ENCODE measurements around the gene SH2B2.
A peak's percentile ranks its signal among the peaks of the same experiment; 100 is the strongest.
"Not testable (repeated sequence)": the region's sequence is repeated elsewhere in the genome, so short reads cannot be mapped to it uniquely, and the experiment has no call there.

The SH2B2 gene

DNA sequence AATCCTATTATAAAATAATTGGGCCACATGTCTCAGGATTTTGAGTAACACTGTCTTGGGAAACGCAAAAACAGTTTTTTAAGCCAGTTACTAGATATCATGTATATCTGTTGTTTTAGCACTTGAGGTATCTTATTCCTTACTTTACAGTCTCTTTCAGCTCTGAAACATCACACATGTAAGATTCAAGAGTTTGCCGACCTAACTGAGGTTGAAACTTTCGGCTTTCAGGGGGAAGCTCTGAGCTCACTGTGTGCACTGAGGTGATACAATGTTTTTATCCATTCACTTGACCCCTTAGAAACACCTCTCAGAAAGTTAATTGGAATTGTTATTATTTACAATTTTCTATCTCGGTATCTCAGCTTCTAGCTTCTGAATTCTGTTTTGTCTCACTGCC is 50.8 kb downstream of the SH2B2 start:
- DNase-seq: not testable (repeated sequence)

GRCh38 chr7:102340599-102341368 is 54.1 kb downstream of the SH2B2 start:
- DNase-seq: not testable (repeated sequence)

DNA sequence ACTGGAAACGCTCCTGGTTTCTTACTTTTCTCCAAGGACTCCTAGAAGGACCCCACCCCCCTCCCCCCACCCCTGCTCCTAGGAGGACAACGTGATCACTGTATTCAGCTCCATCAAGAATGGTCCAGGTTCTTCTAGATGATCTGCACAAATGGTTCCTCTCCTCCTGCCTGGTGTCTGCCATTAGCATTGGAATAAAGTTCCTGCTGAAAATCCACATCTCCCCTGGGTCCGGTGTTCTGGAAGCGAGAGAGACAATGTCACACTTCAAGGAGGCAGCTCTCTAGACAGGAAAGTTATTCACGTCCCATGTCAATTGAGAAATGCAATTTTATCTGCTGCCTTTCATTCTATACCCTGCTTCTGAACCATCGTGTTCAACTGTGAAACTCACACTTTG is 60.3 kb downstream of the SH2B2 start:
- DNase-seq: not testable (repeated sequence)

- DNase-seq: not testable (repeated sequence)
Observed at GRCh38 chr7:102356344-102356743, 69.7 kb downstream of the SH2B2 start, which contains the start of gene SPDYE6. SPDYE6 (minus strand) TSS chr7:102356444; CDS start chr7:102356023, 421 bp downstream.

GRCh38 chr7:102363549-102364393 is 77.1 kb downstream of the SH2B2 start:
- peak; percentile 97 for DNase-seq

- DNase-seq: not testable (repeated sequence)
Observed at GRCh38 chr7:102364394-102364886, 77.8 kb downstream of the SH2B2 start.

DNA sequence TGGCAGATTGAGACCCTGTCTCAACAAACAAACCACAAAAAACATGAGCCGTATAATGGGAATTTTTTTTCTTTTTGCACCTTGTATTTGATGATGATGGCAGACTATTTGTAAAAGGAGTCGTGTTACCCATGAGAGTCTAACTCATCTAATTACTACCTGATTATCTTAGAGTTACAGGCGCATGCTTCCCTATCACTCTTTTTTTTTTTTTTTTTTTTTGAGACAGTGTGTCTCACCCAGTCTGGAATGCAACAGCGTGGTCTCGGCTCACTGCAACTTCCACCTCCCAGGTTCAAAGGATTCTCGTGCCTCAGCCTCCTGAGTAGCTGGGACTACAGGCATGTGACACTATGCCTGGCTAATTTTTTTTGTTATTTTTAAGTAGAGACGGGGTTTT is 78.7 kb downstream of the SH2B2 start:
- DNase-seq: not testable (repeated sequence)

DNA sequence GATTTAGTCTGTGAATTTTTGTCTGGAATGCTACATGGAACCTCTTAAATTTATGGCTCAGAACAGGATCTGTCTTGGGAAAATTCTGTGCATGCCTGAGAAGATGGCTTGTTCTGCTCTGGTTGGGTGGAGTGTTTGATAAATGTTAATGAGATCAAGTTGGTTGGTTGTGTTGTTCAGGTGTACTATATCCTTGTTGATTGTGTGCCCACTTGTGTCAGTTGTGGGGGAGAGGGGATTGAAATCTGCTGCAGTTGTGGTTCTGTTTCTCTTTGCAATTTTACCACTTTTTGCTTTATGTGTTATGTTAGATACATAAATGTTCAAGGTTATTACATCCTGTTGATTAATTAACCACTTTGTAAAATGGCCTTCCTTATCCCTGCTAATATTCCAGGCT is 83.4 kb downstream of the SH2B2 start:
- DNase-seq: not testable (repeated sequence)

Measured in GF-D8 (cell line).